Measurements from ENCODE around the gene CMTM1. TPM values are rescaled to one million over a fixed set of nuclear protein-coding genes. Genes with fewer than 3 reads are reported as not detected.

The CMTM1 gene
- total RNA-seq, 1 experiment from 2014 or later: 7.1 TPM

- no peak overlapping the region for H3K4me3 ChIP-seq (ENCODE audit: low read depth in 2 of 2, low read length in 2 of 2)
- no peaks in the 10 kb centered on the region for H3K4me1 ChIP-seq (ENCODE audit: control insufficient read depth, insufficient read depth, low read length)
- ChIA-PET CTCF (no interaction called here), POLR2A (no interaction called here)
- DNase-seq (ENCODE audit: low read depth, low spot score): no peak
- no peaks in the 10 kb centered on the region for H3K27me3 ChIP-seq (ENCODE audit: control insufficient read depth, insufficient read depth, low read length)
- intact Hi-C loops (cut with micrococcal nuclease; ENCODE audit: unreplicated experiment): no loop called here
- H3K27ac ChIP-seq (ENCODE audit: low read length): no peak overlapping the region
- no peaks in the 10 kb centered on the region for H3K9me3 ChIP-seq (ENCODE audit: control insufficient read depth, insufficient read depth, low read depth, low read length)
- no peak for ATAC-seq
- TF ChIP-seq CTCF (IDR thresholded peaks at IDR 0.05) (no peak), POLR2AphosphoS5 (IDR thresholded peaks at IDR 0.05; ENCODE audit: low read depth, low read length) (no peak), SIN3A (IDR thresholded peaks at IDR 0.05; ENCODE audit: borderline replicate concordance, insufficient read depth, low read depth, low read length) (no peak), REST (IDR thresholded peaks at IDR 0.05; ENCODE audit: insufficient read depth in 1 of 2, low read depth in 2 of 2, low read length in 1 of 2) (no peak)
- no peaks in the 10 kb centered on the region for H3K36me3 ChIP-seq (ENCODE audit: control insufficient read depth, insufficient read depth, low read length)
- no TSS peak for BruUV-seq (replicated peaks)
- in situ Hi-C loops (cut with HindIII; ENCODE audit: low pct_unique_long_range_greater_than_20kb, low sequenced_read_pairs): no loop called here
Measured at GRCh38 chr16:66591018-66591417, 24.8 kb downstream of the CMTM1 start.

- no peaks in the 10 kb centered on the region for H3K4me1 ChIP-seq (ENCODE audit: control insufficient read depth, insufficient read depth, low read length)
- H3K27me3 ChIP-seq (ENCODE audit: control insufficient read depth, insufficient read depth, low read length): no peaks in the 10 kb centered on the region
- DNase-seq (ENCODE audit: low read depth, low spot score) (no peak), ATAC-seq (no peak)
- TF ChIP-seq POLR2AphosphoS5 (IDR thresholded peaks at IDR 0.05; ENCODE audit: low read depth, low read length) (no peak), CTCF (IDR thresholded peaks at IDR 0.05) (no peak), SIN3A (IDR thresholded peaks at IDR 0.05; ENCODE audit: borderline replicate concordance, insufficient read depth, low read depth, low read length) (no peak), TCF7L2 (IDR thresholded peaks at IDR 0.05; ENCODE audit: low read depth, low read length) (no peak), REST (IDR thresholded peaks at IDR 0.05; ENCODE audit: insufficient read depth in 1 of 2, low read depth in 2 of 2, low read length in 1 of 2) (no peak)
- intact Hi-C loops (cut with micrococcal nuclease; ENCODE audit: unreplicated experiment): no loop called here
- CTCF ChIA-PET: no interaction called here
- POLR2A ChIA-PET: no interaction called here
- in situ Hi-C loops (cut with HindIII; ENCODE audit: low pct_unique_long_range_greater_than_20kb, low sequenced_read_pairs): no loop called here
- H3K9me3 ChIP-seq (ENCODE audit: control insufficient read depth, insufficient read depth, low read depth, low read length): no peaks in the 10 kb centered on the region
- no peak overlapping the region for H3K27ac ChIP-seq (ENCODE audit: low read length)
- no peaks in the 10 kb centered on the region for H3K36me3 ChIP-seq (ENCODE audit: control insufficient read depth, insufficient read depth, low read length)
- H3K4me3 ChIP-seq (ENCODE audit: low read depth in 2 of 2, low read length in 2 of 2): no peak overlapping the region
- no TSS peak for BruUV-seq (replicated peaks)
Measured at GRCh38 chr16:66592241-66592640, 26.0 kb downstream of the CMTM1 start.

All from Panc1 (cell line).